ENCODE results near the gene CTTN. TPM values are rescaled to one million over a fixed set of nuclear protein-coding genes. Genes with fewer than 3 reads are reported as not detected.
"Not testable (repeated sequence)": the region's sequence is repeated elsewhere in the genome, so short reads cannot be mapped to it uniquely, and the experiment has no call there.

Gene CTTN
- total RNA-seq, 1 donor from 2014 or later, result 51.4 TPM

DNA sequence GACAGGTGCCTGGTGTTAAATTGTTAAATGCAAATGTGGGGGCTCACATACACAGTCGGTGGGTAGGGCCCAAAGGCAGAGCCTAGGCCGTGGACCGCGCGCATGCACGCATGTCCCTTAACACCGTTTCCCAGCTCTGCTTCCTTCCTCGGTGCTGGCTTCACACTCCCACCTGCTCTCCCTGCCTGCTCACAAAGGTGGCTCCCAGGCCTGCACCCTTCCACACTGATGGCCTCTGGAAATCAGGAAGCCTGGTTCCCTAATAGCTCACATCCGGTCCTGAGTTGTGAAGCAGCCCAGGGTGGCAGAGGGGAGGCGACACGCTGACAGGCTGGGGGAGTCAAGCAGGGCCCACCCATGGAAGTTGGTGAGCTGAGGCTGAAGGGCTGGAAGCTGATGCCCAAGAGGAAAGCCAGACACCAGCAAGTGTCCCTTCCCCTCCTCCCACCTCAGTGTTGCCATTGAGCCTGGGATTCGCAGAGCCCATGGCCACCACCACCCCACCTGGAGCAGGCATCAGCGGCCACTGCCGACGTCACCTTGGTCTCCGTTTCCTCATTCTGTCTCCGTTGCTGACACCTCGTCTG is 13.7 kb upstream of the CTTN start:
- H3K27me3 Mint-ChIP-seq (ENCODE audit: insufficient read depth), result peaks cover 6% of the 10 kb centered on the region
- DNase-seq (ENCODE audit: low spot score), result no peak
- H3K36me3 Mint-ChIP-seq (ENCODE audit: low read depth), result peaks cover 14% of the 10 kb centered on the region
- intact Hi-C loops (cut with micrococcal nuclease), result no loop called here
- no peak overlapping the region for H3K4me3 Mint-ChIP-seq
- no peaks in the 10 kb centered on the region for H3K4me1 Mint-ChIP-seq (ENCODE audit: low read depth)
- H3K27ac Mint-ChIP-seq, result no peak overlapping the region
- H3K9me3 Mint-ChIP-seq, result no peaks in the 10 kb centered on the region

DNA sequence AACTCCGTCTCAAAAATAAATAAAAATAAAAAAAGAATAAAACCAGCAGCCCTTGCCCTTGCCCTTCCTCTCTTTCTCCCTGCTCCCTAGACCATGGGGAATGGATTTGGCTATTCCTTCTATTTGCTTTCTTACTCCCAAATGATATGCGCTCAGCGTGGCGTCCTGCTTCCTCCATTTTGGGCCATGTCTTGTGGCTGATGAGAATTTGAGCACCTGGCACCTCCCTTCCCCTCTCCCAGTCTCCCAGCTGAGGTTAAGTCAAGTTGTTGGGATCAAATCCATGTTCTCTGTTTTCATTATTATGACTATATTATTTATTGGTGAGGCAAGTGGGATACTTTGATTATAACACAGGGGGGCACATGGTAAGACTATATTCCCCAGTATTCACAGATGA is 10.8 kb upstream of the CTTN start:
- DNase-seq (ENCODE audit: low spot score), result no peak
- intact Hi-C loops (cut with micrococcal nuclease), result no loop called here
- no peaks in the 10 kb centered on the region for H3K9me3 Mint-ChIP-seq
- H3K27me3 Mint-ChIP-seq (ENCODE audit: insufficient read depth), result peaks cover 13% of the 10 kb centered on the region
- H3K36me3 Mint-ChIP-seq (ENCODE audit: low read depth), result peaks cover 6% of the 10 kb centered on the region
- no peaks in the 10 kb centered on the region for H3K4me1 Mint-ChIP-seq (ENCODE audit: low read depth)
- H3K27ac Mint-ChIP-seq, result no peak overlapping the region
- H3K4me3 Mint-ChIP-seq, result no peak overlapping the region

DNA sequence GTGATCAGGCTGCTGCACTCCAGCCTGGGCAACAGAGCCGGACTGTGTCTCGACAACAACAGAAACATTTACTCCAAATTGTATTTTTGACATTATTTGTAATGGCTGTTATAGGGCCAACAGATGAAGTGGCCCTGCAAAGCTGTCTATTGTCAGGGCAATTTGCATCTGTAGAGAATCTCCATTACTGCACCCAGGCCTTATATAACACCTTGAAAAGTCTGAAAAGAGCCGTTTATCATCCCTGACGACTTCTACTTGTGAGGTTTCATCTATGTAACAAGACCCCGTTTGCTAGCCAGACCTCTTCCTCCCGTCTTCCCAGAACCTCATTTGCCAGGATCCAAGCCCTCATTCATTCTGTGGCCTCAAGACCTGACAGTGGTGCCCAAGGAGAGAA is 9.1 kb upstream of the CTTN start:
- intact Hi-C loops (cut with micrococcal nuclease), result no loop called here
- no peak for DNase-seq (ENCODE audit: low spot score)
- peaks cover 22% of the 10 kb centered on the region for H3K27me3 Mint-ChIP-seq (ENCODE audit: insufficient read depth)
- H3K9me3 Mint-ChIP-seq, result no peaks in the 10 kb centered on the region
- no peak overlapping the region for H3K4me3 Mint-ChIP-seq
- no peak overlapping the region for H3K27ac Mint-ChIP-seq
- peaks cover 10% of the 10 kb centered on the region for H3K36me3 Mint-ChIP-seq (ENCODE audit: low read depth)
- H3K4me1 Mint-ChIP-seq (ENCODE audit: low read depth), result no peaks in the 10 kb centered on the region

DNA sequence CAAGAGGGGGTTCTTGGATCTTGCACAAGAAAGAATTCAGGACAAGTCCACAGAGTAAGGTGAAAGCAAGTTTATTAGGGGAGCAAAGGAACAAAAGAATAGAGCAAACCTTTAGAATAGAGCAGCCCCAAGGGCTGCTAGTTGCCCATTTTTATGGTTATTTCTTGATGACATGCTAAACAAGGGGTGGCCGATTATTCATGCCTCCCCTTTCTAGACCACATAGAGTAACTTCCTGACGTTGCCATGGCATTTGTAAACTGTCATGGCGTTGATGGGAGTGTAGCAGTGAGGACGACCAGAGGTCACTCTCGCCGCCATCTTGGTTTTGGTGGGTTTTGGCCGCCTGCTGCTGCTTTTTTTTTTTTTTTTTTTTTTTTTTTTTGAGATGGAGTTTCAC is 7.4 kb upstream of the CTTN start:
- H3K4me1 Mint-ChIP-seq (ENCODE audit: low read depth); DNase-seq (ENCODE audit: low spot score); intact Hi-C loops (cut with micrococcal nuclease); H3K9me3 Mint-ChIP-seq; H3K4me3 Mint-ChIP-seq; H3K27ac Mint-ChIP-seq; H3K36me3 Mint-ChIP-seq (ENCODE audit: low read depth): not testable (repeated sequence)
- H3K27me3 Mint-ChIP-seq (ENCODE audit: insufficient read depth), result peaks cover 30% of the 10 kb centered on the region

DNA sequence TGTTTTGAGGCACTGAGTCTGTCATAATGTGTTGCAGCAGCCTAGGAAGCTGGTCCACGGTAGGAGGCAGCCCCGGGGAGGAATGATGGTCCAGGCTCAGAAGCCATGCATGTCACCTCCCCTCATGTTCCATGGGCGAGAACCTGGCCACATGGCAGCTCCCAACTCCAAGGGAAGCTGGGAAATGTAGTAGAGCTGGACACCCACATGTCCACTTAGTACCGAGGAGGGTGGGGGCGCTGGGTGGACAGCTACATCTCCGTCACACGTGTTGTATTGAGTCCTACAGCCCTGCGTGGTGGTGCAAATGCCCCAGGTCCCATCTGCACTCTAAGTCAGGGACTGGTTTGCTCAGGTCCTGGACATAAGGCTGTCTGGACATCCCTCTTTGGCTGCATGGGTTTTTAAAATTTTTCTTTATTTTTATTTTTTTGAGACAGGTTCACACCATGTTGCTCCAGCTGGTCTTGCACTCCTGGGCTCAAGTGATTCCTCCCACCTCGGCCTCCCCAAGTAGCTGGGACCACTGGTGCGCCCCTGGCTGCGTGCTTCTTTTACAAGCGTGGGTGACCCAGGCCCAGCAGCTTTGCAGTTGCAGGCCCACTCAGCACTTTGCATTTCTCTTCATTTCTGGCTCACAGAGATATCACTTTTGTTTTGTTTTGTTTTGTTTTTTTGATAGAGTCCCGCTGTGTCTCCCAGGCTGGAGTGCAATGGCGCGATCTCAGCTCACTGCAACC is 3.9 kb upstream of the CTTN start:
- DNase-seq (ENCODE audit: low spot score), result no peak
- Mint-ChIP-seq H3K9me3 (no peaks in the 10 kb centered on the region), H3K36me3 (ENCODE audit: low read depth) (peaks cover 14% of the 10 kb centered on the region), H3K27ac (no peak overlapping the region), H3K4me1 (ENCODE audit: low read depth) (peaks cover 12% of the 10 kb centered on the region), H3K4me3 (no peak overlapping the region), H3K27me3 (ENCODE audit: insufficient read depth) (peaks cover 37% of the 10 kb centered on the region)
- intact Hi-C loops (cut with micrococcal nuclease), result no loop called here

DNA sequence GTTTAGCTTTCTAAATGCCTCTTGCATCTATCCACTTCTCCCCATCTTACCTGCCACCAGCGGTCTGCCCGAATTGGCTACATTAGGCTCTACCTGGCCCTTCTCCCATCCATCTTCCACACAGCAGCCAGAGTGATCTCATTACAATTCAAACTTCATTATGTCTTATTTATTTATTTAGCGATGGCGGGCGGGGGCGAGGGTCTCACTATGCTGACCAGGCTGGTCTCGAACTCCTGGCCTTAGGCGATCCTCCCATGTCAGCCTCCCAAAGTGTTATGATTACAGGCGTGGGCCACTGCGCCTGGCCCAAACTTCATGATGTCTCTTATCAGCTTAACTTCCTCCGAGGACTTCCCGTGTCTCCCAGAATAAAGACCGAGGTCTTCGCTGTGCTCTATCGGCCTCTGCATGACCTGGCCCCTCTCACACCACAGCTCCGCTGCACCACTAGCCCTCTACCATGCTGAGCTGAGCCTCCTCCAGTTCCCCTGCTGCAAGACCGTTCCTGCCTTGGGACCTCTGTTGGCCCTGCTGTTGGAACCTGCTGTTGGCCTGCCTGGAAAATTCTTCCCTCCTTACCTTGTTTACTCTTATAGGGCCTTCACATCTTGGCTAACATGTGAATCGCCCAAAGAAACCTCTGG is 870 bp upstream of the CTTN start:
- no peaks in the 10 kb centered on the region for H3K9me3 Mint-ChIP-seq

DNA sequence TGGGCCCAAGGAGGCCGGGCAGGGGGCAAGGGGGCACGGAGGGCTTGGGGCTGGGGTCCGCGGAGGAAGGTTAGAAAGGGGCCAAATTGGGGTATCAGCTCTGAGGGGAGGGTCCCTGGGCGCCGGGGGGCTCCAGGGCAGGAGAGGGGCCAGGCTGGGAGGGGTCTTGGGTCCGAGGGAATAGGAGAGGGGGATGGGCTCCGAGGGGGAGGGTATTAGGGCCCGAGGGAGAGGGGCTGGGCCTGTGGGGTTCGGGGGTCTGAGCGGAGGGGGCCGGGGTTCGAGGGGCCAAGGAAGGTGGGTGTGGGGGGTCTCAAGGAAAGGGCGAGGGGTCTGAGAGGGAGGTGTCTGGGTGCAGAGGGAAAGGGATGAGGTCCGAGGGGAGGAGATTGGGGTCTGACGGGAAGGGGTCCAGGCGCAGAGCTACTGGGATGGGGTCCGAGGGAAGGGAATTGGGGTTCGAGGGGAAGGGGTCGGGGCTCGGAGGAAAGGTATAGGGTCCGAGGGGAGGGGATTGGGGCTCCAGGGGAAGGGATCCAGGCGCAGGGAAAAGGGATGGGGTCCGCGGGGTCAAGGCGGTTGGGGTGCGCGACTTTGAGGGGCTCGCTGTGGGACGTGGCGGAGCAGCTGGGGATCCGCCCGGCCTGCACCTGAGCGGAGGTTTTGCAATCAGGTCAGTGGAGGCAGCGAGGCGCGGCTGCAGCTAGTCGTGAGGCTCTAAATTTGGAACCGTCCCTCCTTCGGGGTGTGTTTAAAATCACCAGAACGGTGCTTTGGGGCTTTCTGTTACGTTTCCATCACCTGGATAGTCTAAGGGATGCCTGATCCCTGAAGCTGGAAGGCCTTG is 728 bp downstream of the CTTN start:
- Mint-ChIP-seq H3K27ac (peak overlapping the region; percentile 65), H3K4me1 (ENCODE audit: low read depth) (peaks cover 24% of the 10 kb centered on the region), H3K9me3 (no peaks in the 10 kb centered on the region), H3K27me3 (ENCODE audit: insufficient read depth) (peaks cover 59% of the 10 kb centered on the region), H3K36me3 (ENCODE audit: low read depth) (peaks cover 9% of the 10 kb centered on the region), H3K4me3 (peak overlapping the region; percentile 79)
- intact Hi-C loops (cut with micrococcal nuclease), result loop anchor here (1.0 to 2.0 kb wide), 3 partner anchors 34 to 194 kb away; partner anchors contain the start of gene PPFIA1
- DNase-seq (ENCODE audit: low spot score), result no peak

More for the DNA sequence above, 870 bp upstream of the CTTN start:
- DNase-seq (ENCODE audit: low spot score), result no peak
- peak overlapping the region; percentile 77 for H3K27ac Mint-ChIP-seq
- H3K4me1 Mint-ChIP-seq (ENCODE audit: low read depth), result peaks cover 19% of the 10 kb centered on the region
- peak overlapping the region; percentile 87 for H3K4me3 Mint-ChIP-seq
- intact Hi-C loops (cut with micrococcal nuclease), result no loop called here
- H3K36me3 Mint-ChIP-seq (ENCODE audit: low read depth), result peaks cover 14% of the 10 kb centered on the region
- H3K27me3 Mint-ChIP-seq (ENCODE audit: insufficient read depth), result peaks cover 54% of the 10 kb centered on the region

DNA sequence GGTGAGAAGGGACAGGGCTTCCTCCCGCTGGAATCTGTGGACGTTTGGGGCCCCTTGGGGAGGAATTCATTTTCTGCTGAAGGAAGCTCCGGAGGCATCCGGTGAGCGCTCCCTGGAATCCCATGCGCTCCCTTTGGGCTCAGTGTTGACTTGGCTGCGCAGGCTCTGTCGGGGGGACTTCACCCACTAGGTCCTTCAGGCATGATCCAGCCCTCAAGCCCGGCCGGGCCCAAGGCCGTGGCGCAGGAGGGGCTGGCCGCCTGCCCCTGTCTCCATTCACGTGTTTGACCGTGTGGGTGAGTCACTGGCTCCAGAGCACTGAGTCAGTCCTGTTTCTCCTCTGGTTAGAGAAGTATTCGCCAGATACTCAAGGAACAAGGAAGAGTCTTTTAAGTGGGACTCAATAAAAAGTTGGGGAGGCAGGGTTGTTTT is 1.4 kb downstream of the CTTN start:
- H3K36me3 Mint-ChIP-seq (ENCODE audit: low read depth), result peaks cover 9% of the 10 kb centered on the region
- DNase-seq (ENCODE audit: low spot score), result no peak
- intact Hi-C loops (cut with micrococcal nuclease), result loop anchor here (2.0 kb wide), 1 partner anchor 195 kb away; no protein-coding TSS in a partner anchor
- H3K9me3 Mint-ChIP-seq, result no peaks in the 10 kb centered on the region
- peak overlapping the region; percentile 63 for H3K27ac Mint-ChIP-seq
- peaks cover 56% of the 10 kb centered on the region for H3K27me3 Mint-ChIP-seq (ENCODE audit: insufficient read depth)
- peak overlapping the region; percentile 79 for H3K4me3 Mint-ChIP-seq
- H3K4me1 Mint-ChIP-seq (ENCODE audit: low read depth), result peaks cover 24% of the 10 kb centered on the region

DNA sequence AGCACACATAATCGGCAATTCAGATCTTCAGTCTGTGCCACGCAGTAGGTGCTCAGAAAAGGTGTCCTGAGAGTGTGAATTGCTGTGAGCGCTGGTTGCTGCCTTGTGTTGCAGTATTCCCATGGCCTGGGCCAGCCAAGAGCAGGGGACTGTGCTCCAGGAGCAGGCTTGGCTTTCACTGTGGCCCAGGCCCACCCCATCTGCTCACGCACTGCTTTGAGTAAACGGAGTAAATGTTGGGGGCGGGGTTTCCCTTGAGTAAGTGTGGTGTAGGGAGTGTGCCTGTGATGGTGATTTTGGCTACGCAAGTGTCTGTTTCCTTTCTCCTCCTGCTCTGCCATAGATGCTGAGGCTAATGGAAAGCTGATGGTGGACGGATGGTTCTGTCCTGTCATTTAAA is 2.3 kb downstream of the CTTN start:
- Mint-ChIP-seq H3K27ac (no peak overlapping the region), H3K4me3 (no peak overlapping the region), H3K9me3 (no peaks in the 10 kb centered on the region), H3K27me3 (ENCODE audit: insufficient read depth) (peaks cover 55% of the 10 kb centered on the region), H3K36me3 (ENCODE audit: low read depth) (peaks cover 9% of the 10 kb centered on the region), H3K4me1 (ENCODE audit: low read depth) (peaks cover 24% of the 10 kb centered on the region)
- intact Hi-C loops (cut with micrococcal nuclease), result no loop called here
- no peak for DNase-seq (ENCODE audit: low spot score)

DNA sequence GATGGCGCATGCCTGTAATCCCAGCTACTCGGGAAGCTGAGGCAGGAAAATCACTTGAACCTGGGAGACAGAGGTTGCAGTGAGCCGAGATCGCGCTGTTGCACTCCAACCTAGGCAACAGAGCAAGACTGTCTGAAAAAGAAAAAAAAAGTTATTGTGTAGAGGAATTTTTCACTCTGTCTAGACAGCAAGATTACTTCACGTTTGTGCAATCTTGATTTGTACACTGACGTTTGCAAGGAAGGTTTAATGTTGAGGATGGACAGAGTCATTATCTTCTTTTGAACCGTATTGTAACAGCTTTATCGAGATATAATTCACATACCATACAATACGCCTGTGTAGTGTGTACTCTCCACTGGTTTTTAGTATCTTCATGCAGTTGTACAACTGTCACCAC is 3.7 kb downstream of the CTTN start:
- H3K4me3 Mint-ChIP-seq, result no peak overlapping the region

DNA sequence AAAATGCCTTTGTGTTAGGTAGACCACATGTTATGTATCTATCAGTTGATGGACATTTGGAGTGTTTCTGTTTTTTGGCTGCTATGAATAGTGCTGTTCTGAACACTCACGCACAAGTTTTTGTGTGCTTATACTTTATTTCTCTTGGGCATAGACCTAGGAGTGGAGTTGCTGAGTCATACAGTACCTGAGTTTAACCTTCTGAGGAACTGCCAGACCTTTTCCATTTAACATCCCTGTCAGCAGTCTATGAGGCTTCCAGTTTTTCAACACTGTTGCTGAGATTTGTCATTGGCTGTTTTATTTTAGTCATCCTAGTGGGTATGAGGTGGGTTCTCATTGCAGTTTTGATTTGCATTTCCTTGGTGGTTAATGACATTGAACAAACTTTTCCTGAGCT is 4.4 kb downstream of the CTTN start:
- H3K27ac Mint-ChIP-seq, result no peak overlapping the region
- H3K27me3 Mint-ChIP-seq (ENCODE audit: insufficient read depth), result peaks cover 53% of the 10 kb centered on the region
- H3K36me3 Mint-ChIP-seq (ENCODE audit: low read depth), result peaks cover 3% of the 10 kb centered on the region
- no peaks in the 10 kb centered on the region for H3K9me3 Mint-ChIP-seq
- no peak for DNase-seq (ENCODE audit: low spot score)
- H3K4me1 Mint-ChIP-seq (ENCODE audit: low read depth), result peaks cover 16% of the 10 kb centered on the region
- intact Hi-C loops (cut with micrococcal nuclease), result no loop called here
- H3K4me3 Mint-ChIP-seq, result no peak overlapping the region

More for the DNA sequence above, 3.7 kb downstream of the CTTN start:
- Mint-ChIP-seq H3K36me3 (ENCODE audit: low read depth) (peaks cover 9% of the 10 kb centered on the region), H3K27me3 (ENCODE audit: insufficient read depth) (peaks cover 53% of the 10 kb centered on the region), H3K27ac (peak overlapping the region; percentile 29), H3K9me3 (no peaks in the 10 kb centered on the region), H3K4me1 (ENCODE audit: low read depth) (peaks cover 23% of the 10 kb centered on the region)
- intact Hi-C loops (cut with micrococcal nuclease), result no loop called here
- no peak for DNase-seq (ENCODE audit: low spot score)

DNA sequence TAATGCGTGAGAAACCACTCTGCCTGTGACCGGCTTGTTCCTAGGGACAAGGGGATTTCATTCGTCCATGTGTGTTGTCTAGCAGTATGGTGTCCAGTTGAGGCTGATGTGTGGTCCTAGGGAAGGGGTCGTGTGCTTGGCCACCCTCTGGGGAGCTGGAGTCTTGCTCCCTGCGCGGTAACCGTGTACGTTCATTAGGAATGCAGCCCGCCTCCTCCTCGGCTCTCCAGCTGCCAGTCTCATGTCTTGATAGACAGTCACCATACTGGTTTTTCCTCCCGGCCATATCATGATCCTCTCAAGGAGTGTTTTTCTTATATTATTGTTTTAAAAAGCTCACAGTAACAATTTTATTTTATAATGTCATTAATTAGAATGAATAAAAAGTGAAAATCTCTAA is 5.9 kb downstream of the CTTN start:
- Mint-ChIP-seq H3K4me3 (no peak overlapping the region), H3K27me3 (ENCODE audit: insufficient read depth) (peaks cover 58% of the 10 kb centered on the region), H3K9me3 (no peaks in the 10 kb centered on the region), H3K4me1 (ENCODE audit: low read depth) (peaks cover 18% of the 10 kb centered on the region), H3K36me3 (ENCODE audit: low read depth) (peaks cover under 1% of the 10 kb centered on the region), H3K27ac (no peak overlapping the region)
- intact Hi-C loops (cut with micrococcal nuclease), result no loop called here
- DNase-seq (ENCODE audit: low spot score), result no peak
